GM12878 (cell line): ENCODE results near the gene ZNF620. TPM values are rescaled to one million over a fixed set of nuclear protein-coding genes. Genes with fewer than 3 reads are reported as not detected.

ENCODE experiments used
- BCLAF1 ChIP-seq: fragments of 450-650 bp; IDR thresholded peaks from 2 replicates; pipeline ENCODE4 v1.6.1; 2017; ENCODE audit warnings: antibody characterized with exemption, mild to moderate bottlenecking, moderate library complexity
- ESRRA ChIP-seq: IDR thresholded peaks from 2 replicates; pipeline ENCODE4 v1.6.1; 2012; ENCODE audit warnings: mild to moderate bottlenecking, low read length, improper control_type of control experiment
- NRF1 ChIP-seq: conservative IDR thresholded peaks from 2 replicates; pipeline ENCODE4 v1.6.1; 2011; ENCODE audit warnings: mild to moderate bottlenecking, low read depth, low read length, improper control_type of control experiment
- TCF12 ChIP-seq: IDR thresholded peaks from 2 replicates; pipeline ENCODE4 v1.6.1; 2011; ENCODE audit warnings: low read depth, mild to moderate bottlenecking, low read length
- WRNIP1 ChIP-seq: IDR thresholded peaks from 2 replicates; pipeline ENCODE4 v1.6.1; 2011; ENCODE audit warnings: low read depth, low read length, improper control_type of control experiment, borderline replicate concordance
- polyA plus RNA-seq, 11 experiments: library from polyadenylated mRNA; depleted of rRNA in 4 of 11; unstranded in 6 of 11; stranded (reverse) in 5 of 11; fragments of >200 nt; fragmentation: Nextera tagmentation in 4 of 11; fragmentation: Illumina TruSeq in 1 of 11; extraction: Ambion mirVana in 4 of 11; extraction: Trizol in 1 of 11; gene quantifications; 1 replicate in 1 of 11; 2 replicates in 10 of 11; pipeline versions ENCODE4 v1.2.1 to v1.2.3, GENCODE V29; 2011 to 2016; ENCODE audit warnings: inconsistent platforms in 2 of 11, missing spikeins in 2 of 11, low read depth in 1 of 11
- total RNA-seq, 4 experiments: library from RNA; depleted of rRNA in 3 of 4; stranded (reverse); fragments of >200 nt in 3 of 4; fragmentation: Illumina TruSeq in 1 of 4; extraction: Trizol in 1 of 4; gene quantifications; 2 replicates each; pipeline versions ENCODE4 v1.2.1 to v1.2.3, GENCODE V29; 2013 to 2021
- TF ChIP-seq, protein P1 (sequence below): IDR thresholded peaks from 2 replicates; pipeline ENCODE4 v1.6.1; 2011; ENCODE audit warnings: borderline replicate concordance, low read depth, mild to moderate bottlenecking, moderate library complexity, mixed read lengths, low read length; ENCODE audit not compliant: insufficient read depth; ENCODE audit errors: extremely low read length
- TF ChIP-seq, protein P2 (sequence below): fragments of 450-650 bp; IDR thresholded peaks from 2 replicates; pipeline ENCODE4 v1.6.1; 2018; ENCODE audit warnings: mild to moderate bottlenecking, low read depth, moderate library complexity; ENCODE audit not compliant: partially characterized antibody

ZNF620 gene
- total and polyA plus RNA-seq, 10 of the 15 experiments (the other 5 are each of a cell fraction or from before 2014, with no cell fraction given) = 1.3 to 4.3 (median 2.2) TPM

DNA sequence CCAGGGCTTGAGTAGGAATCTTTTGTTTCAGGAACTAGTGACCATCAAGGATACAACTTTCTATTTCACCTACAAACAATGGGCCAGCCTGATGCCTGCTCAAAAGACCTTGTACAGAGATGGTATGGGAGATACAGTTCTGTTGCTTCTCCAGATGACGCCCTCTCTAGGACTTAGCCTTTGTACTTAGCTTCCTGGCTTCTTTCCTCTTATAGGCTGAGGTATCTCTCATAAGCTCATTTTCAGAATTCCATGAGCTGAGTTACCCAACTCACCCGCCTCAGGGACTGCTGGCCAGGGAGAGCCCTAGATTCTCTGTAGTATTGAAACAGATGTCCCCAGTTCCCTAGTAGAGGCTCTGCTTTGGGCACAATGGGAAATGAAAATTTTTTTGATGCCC lies 8.6 kb upstream of the ZNF620 start (continued):
- TF ChIP-seq BCLAF1 = no peak
- no peak for TF ChIP-seq TCF12
- no peak for TF ChIP-seq WRNIP1
- TF ChIP-seq, protein P1, sequence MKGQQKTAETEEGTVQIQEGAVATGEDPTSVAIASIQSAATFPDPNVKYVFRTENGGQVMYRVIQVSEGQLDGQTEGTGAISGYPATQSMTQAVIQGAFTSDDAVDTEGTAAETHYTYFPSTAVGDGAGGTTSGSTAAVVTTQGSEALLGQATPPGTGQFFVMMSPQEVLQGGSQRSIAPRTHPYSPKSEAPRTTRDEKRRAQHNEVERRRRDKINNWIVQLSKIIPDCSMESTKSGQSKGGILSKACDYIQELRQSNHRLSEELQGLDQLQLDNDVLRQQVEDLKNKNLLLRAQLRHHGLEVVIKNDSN = no peak
- no peak for TF ChIP-seq ESRRA
- TF ChIP-seq NRF1 = no peak
- TF ChIP-seq, protein P2, sequence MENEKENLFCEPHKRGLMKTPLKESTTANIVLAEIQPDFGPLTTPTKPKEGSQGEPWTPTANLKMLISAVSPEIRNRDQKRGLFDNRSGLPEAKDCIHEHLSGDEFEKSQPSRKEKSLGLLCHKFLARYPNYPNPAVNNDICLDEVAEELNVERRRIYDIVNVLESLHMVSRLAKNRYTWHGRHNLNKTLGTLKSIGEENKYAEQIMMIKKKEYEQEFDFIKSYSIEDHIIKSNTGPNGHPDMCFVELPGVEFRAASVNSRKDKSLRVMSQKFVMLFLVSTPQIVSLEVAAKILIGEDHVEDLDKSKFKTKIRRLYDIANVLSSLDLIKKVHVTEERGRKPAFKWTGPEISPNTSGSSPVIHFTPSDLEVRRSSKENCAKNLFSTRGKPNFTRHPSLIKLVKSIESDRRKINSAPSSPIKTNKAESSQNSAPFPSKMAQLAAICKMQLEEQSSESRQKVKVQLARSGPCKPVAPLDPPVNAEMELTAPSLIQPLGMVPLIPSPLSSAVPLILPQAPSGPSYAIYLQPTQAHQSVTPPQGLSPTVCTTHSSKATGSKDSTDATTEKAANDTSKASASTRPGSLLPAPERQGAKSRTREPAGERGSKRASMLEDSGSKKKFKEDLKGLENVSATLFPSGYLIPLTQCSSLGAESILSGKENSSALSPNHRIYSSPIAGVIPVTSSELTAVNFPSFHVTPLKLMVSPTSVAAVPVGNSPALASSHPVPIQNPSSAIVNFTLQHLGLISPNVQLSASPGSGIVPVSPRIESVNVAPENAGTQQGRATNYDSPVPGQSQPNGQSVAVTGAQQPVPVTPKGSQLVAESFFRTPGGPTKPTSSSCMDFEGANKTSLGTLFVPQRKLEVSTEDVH = no peak
